ENCODE data around the gene STUB1. TPM values are rescaled to one million over a fixed set of nuclear protein-coding genes. Genes with fewer than 3 reads are reported as not detected.
"Not testable (repeated sequence)": the region's sequence is repeated elsewhere in the genome, so short reads cannot be mapped to it uniquely, and the experiment has no call there.

Gene STUB1
- total RNA-seq, 1 experiment from 2014 or later: 49.2 TPM

DNA sequence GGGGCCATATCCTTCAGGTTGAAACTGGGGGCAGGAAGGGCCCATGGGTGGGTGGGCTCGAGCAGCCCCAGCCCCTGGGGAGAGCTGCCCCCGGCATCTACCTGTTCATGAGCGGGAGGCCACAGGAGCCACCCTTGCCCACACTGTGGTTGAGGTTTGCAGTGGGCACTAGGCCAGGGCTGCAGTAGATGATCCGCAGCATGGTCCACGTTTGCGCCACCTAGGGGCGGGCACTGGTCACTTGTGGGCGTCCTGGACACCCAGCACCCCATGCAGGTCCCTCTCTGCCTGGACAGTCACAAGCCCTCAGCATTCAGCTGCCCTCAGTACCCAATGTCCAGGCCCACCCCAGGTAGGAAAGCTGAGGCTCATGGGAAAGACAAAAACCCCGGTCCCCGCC lies 5.8 kb downstream of the STUB1 start:
- Histone ChIP-seq H3K4me3 (no peak overlapping the region), H3K27me3 (no peaks in the 10 kb centered on the region), H3K9me3 (replicated peaks) (no peaks in the 10 kb centered on the region), H3K36me3 (peaks cover 20% of the 10 kb centered on the region), H3K27ac (no peak overlapping the region), H3K4me1 (peaks cover 10% of the 10 kb centered on the region)
- DNase-seq: peak in 1 of 2 experiments; percentile 49

DNA sequence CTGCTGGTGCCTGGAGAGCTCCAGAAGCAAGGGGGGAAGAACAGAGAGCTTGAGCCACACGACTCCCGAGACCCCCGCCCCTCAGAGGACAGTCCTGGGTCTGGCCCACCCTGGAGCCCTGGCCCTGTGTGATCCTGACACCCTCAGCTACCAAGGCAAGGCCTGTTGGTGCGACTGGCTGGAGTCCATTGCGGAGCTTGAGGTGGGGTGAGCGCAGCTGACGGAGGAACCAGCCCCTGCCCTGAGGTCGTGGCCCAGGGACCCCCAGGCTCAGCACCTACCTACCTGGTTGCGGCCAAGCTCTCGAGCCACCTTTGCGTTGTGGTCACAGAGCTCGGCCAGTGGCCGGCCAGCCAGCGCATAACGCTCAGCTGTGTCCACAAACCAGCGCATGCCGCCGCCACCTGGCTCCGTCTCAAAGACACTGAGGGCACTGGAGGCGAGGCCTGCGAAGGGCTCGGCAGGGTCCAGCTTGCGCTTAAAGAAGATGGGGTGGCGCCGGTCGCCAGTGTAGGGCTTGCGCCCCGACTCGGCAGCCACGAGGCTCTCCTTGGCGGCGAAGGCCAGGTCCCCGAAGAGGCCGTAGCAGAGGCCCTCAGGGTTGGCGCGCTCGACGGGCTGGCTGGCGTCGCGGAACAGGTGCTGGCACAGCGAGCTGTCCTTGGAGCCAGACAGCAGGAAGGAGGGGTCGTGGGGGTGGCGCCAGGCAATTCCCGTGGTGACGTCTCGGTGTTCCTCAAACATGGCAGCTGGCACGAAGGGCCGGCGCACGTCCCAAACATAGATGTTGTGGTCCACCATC lies 6.5 kb downstream of the STUB1 start:
- no peaks in the 10 kb centered on the region for H3K27me3 ChIP-seq
- no peak for DNase-seq
- no peak overlapping the region for H3K27ac ChIP-seq
- peaks cover 18% of the 10 kb centered on the region for H3K36me3 ChIP-seq
- peaks cover 5% of the 10 kb centered on the region for H3K4me1 ChIP-seq
- H3K9me3 ChIP-seq (replicated peaks): no peaks in the 10 kb centered on the region
- H3K4me3 ChIP-seq: no peak overlapping the region

DNA sequence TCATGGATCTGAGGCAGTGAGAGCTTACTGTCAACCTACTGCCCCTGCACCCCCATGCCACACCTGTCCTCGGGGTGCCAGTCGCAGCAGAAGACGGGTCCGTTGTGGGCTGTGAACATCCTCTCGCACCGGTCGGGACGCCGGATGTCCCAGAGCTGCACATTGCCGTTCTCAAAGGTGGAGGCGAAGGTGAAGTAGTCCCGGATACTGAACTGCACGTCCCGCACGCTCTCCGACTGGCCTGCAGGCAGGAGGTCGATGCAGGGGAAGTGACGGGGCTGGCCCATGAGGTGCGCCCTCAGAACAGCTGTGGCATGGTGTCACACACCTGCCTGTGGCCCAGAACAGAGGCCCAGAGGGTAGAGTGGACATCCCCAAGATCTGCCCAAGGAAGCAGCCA lies 7.3 kb downstream of the STUB1 start:
- Histone ChIP-seq H3K27me3 (no peaks in the 10 kb centered on the region), H3K36me3 (peaks cover 10% of the 10 kb centered on the region), H3K9me3 (replicated peaks) (no peaks in the 10 kb centered on the region), H3K4me3 (no peak overlapping the region), H3K27ac (no peak overlapping the region), H3K4me1 (no peaks in the 10 kb centered on the region; the same call in 1 of the 2 replicates)
- DNase-seq: no peak

DNA sequence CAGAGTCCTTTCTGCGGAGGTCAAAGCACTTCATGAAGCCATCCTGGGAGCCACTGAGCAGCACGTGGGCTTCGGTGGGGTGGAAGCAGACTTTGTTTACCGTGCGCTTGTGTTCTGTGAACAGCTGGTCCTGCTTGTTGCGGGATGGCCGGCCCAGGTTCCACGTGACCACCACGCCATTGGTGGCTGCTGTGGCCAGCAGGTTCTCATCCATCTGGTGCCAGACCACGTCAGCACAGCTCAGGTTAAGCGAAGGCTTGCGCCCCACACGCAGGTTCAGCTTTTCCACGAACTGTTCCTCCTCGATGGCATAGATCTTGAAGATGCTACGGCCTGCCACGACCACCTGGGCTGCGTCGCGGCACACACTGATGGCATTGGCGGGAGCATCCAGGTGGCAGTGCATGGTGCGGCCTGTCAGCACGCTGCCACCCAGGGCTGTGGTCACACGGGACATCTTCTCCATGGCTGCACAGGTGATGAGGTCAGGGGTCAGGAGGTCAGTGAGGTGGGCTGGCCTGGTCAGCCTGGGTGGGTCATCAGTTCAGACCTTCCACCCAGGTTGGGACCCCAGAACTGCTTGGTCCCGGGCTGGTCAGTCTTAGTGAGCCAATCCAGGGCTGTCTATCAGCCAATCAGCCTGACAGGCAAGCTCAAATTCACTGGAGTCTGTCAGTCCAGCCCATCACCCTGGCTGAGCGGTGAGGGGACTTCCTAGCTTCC lies 9.1 kb downstream of the STUB1 start:
- no peak for DNase-seq
- H3K4me1 ChIP-seq: no peaks in the 10 kb centered on the region
- H3K27me3 ChIP-seq: no peaks in the 10 kb centered on the region
- H3K4me3 ChIP-seq: peak overlapping the region; percentile 72
- no peaks in the 10 kb centered on the region for H3K9me3 ChIP-seq (replicated peaks)
- H3K27ac ChIP-seq: peak overlapping the region; percentile 57; the same call in 1 of the 2 replicates
- H3K36me3 ChIP-seq: peaks cover 3% of the 10 kb centered on the region; the same call in 1 of the 2 replicates

DNA sequence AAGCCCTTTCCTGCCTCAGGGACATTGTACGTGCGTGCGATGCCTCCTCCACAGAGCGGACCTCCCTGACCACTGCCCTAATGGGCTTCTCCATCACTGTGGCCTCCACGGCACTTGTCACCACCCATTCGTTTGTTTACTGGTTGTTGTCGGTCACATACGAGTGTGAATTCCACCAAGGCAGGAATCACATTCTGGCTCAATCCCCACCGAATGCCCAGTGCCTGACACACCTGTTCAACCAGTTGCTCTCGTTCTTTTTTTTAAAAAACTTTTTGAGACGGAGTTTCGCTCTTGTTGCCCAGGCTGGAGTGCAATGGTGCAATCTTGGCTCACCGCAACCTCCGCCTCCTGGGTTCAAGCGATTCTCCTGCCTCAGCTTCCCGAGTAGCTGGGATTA lies 11.0 kb downstream of the STUB1 start:
- not testable (repeated sequence) for H3K36me3 ChIP-seq; H3K4me3 ChIP-seq; H3K9me3 ChIP-seq (replicated peaks); DNase-seq; H3K4me1 ChIP-seq; H3K27ac ChIP-seq; H3K27me3 ChIP-seq

DNA sequence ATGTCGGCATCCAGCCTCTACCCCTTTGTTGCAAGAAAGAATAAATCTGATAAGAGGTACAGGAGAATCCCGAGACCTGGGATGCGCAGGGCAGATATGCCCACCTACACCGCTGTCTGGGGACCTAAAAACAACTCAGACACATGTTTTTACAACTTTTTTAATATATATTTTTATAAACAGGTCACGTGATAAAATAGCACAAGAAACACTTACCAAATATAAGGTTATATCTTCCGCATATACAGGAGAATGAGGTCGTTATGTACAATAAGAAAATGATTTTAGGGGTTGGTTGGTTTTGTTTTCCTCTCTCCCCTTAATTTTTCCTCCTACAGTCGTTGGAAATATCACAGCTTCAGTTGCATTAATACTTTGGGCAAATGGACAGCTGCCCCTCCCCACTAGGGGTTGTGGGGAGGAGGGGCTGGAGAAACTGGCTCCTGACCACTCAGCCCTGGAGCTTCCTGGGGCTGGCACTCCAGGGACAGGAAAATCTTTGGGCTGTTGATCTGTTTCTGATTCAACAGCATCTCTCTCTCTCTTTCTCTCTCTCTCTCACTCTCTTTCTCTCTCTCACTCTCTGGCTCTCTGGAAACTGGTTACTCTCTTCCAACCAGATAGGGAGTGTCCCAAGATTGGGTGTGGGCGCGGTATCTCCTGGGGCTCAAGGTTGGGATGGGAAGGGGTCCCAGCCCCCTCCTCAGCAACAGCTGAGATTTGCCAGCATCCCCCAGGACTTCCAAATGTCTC lies 12.3 kb downstream of the STUB1 start:
- DNase-seq: no peak
- Histone ChIP-seq H3K9me3 (replicated peaks) (no peaks in the 10 kb centered on the region), H3K4me3 (no peak overlapping the region), H3K36me3 (no peaks in the 10 kb centered on the region), H3K27me3 (no peaks in the 10 kb centered on the region), H3K27ac (no peak overlapping the region), H3K4me1 (no peaks in the 10 kb centered on the region)

DNA sequence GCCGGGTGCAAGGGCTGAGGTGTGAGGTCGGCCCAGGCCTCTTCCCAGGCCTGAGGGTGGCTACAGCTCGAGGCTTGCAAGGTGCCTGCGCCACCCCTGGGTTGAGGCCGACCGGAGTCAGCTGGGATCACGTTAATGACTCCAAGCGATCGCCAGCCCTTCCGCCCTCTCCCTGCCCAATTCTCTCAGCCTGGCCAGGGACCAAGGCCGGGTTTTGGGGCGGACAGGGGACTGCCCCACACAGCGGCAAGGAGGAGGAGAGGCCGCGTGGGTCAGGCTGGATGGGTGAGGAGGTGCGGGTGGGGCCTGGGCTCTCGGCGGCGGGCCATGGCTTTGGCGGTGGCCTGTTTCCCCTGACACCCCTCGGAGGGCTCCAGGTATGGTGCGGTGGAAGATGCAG lies 13.2 kb downstream of the STUB1 start:
- no peaks in the 10 kb centered on the region for H3K4me1 ChIP-seq
- no peak for DNase-seq
- no peaks in the 10 kb centered on the region for H3K36me3 ChIP-seq
- H3K27ac ChIP-seq: no peak overlapping the region
- H3K9me3 ChIP-seq (replicated peaks): no peaks in the 10 kb centered on the region
- no peaks in the 10 kb centered on the region for H3K27me3 ChIP-seq
- H3K4me3 ChIP-seq: no peak overlapping the region

DNA sequence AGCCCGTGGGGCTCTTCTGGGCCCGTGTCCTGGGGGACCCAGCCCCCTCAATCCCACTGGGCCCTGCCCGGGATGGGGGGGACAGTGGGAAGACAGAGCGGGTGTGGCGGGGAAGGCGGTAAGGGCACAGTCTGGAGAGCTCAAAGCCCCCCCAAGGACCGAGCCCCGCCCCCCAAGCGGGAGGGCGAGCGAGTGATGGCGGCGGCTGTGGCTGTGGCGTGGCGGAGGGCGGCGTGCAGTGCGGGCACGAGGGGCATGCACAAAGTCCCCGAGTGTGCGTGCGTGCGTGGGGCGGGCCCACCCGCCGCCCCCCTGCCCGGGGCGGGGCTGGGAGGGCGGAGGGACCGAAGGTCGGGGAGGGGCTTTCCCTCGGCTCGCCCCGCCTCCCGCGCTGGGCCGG lies 13.6 kb downstream of the STUB1 start:
- no peaks in the 10 kb centered on the region for H3K27me3 ChIP-seq

DNA sequence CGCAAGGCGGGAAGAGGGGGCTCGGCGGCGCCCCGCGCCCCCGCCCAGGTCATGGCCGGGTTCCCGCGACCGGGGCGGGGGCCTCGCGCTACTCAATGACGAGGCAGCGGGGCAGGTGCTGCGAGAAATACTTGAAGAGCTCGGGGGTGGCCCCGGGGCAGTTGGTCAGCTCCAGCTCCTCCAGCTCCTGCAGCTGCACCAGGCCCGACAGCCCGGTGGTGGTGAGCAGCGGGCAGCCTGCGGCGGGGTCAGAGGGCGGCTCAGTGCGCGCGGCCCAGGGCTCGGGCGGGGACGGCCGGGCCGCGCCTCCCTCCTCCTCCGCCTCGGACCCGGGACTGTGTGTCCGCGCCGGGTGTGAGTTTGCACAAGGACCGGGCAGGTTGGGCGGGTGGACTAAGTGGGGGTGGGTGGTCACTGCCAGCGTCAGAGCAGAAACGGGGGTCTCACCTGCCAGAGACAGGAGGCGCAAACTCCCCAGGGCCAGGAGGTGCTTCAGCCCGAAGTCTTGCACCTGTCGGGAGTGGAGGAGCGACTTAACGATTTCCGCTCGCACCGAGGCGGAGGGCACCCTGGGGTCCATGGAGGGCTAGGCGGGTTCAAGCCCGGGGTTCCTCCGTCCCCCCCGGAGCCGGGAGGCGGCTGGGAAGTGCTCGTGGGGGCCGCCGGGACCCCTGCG lies 14.1 kb downstream of the STUB1 start:
- H3K9me3 ChIP-seq (replicated peaks): no peaks in the 10 kb centered on the region
- DNase-seq: no peak
- no peaks in the 10 kb centered on the region for H3K4me1 ChIP-seq
- no peaks in the 10 kb centered on the region for H3K27me3 ChIP-seq
- no peaks in the 10 kb centered on the region for H3K36me3 ChIP-seq
- no peak overlapping the region for H3K4me3 ChIP-seq
- H3K27ac ChIP-seq: no peak overlapping the region

More for the DNA sequence above, 13.6 kb downstream of the STUB1 start:
- Histone ChIP-seq H3K4me1 (no peaks in the 10 kb centered on the region), H3K27ac (no peak overlapping the region), H3K9me3 (replicated peaks) (no peaks in the 10 kb centered on the region), H3K36me3 (no peaks in the 10 kb centered on the region), H3K4me3 (no peak overlapping the region)
- no peak for DNase-seq

DNA sequence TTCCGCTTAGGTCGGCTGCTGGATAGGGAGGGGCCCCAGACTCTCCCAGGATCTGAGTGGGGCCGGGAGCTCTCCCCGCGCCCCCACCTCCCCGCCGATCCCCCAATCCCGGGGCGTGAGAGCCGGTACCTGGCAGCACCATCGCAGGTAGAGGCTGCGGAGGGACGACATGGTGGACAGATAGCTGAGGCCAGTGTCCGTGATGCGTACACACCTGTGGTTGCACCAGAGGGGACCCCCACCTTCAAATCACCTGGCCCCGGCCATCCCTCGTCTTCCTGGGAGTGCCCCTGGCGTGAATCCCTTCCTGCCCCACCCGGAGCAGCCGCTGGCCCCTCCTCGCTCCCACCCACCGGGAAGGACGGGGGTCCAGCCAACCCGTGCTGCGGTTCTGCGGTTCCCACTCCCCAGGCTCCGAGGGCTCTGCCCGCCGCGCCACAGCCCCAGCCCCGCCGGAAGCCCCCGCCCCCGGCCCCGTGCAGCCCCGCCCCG lies 14.7 kb downstream of the STUB1 start:
- DNase-seq: no peak
- Histone ChIP-seq H3K9me3 (replicated peaks) (no peaks in the 10 kb centered on the region), H3K27me3 (no peaks in the 10 kb centered on the region), H3K4me3 (no peak overlapping the region), H3K27ac (no peak overlapping the region), H3K36me3 (no peaks in the 10 kb centered on the region), H3K4me1 (no peaks in the 10 kb centered on the region)

DNA sequence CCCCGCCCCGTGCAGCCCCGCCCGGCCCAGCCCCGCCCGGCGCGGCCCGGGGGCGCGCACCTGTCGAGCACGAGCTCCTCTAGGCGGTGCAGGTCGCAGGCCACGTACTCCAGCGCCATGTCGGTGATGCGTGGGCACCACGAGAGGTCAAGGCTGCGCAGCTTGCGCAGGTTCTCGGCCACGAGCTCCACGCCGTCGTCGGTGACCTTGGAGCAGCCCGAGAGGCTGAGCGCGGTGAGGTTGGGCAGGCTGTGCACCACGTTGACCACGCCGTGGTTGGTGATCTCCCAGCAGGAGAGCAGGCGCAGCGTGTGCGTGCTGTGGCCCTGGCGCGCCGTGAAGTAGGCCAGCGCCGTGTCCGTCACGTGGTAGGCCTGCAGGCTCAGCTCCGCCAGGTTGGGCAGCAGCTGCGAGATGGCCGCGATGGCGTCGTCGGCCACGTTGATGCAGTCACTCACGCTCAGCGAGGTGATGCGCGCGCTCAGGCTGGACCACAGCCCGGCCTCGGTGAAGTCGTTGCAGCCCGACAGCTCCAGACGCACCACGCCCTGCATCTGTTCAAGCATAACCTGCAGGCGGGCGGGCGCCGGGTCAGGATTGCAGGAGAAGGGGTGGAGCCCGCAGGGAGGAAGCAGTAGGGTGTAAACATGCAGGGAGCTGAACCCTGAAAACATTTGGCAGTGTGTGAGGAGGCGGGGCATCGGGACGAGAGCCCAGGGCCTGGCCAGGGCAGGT lies 15.3 kb downstream of the STUB1 start:
- Histone ChIP-seq H3K4me1 (no peaks in the 10 kb centered on the region), H3K9me3 (replicated peaks) (no peaks in the 10 kb centered on the region), H3K27me3 (no peaks in the 10 kb centered on the region), H3K4me3 (peak overlapping the region; percentile 42), H3K36me3 (no peaks in the 10 kb centered on the region), H3K27ac (no peak overlapping the region)
- DNase-seq: peak; percentile 58 to 64

DNA sequence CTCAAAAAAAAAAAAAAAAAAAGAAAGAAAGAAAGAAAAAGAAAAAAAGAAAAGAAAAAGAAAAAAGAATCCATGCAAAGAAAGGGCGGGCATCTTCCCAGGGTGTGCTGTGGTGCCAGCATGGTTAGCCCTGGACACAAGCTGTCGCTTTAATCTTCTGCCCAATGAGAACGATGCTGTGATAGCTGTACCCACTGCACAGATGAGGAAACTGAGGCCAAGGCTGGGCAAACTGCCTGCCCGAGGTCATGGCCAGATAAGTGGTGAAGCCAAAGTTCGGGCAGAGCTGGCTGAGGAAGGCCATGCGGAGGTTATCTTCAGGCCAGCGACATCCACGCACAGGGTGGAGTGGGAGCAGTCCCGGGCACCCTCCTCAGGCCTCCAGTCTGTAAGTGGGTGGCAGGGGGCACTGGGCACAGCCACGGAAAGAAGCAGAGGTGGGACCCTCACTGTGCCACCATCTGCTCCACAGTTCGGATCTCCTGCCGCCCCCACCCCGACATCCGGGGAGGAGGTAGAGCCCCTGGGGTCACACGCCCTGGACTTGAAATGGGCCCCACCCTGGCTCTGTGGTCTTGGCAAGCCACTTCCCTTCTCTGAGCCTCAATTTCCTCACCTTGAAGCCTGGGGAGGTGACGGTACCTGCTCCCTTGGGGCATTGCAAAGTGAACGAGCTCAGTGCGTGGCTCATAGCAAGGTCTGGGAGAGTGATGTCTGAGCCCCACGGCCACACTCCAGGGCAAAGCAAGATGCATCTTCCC lies 18.9 kb downstream of the STUB1 start:
- no peak overlapping the region for H3K4me3 ChIP-seq
- no peaks in the 10 kb centered on the region for H3K9me3 ChIP-seq (replicated peaks)
- peaks cover 29% of the 10 kb centered on the region for H3K27me3 ChIP-seq
- DNase-seq: no peak
- no peaks in the 10 kb centered on the region for H3K4me1 ChIP-seq
- H3K36me3 ChIP-seq: no peaks in the 10 kb centered on the region
- H3K27ac ChIP-seq: no peak overlapping the region

Data from SJCRH30 (cell line).